Heart right ventricle (tissue), 16 donors: Measurements from ENCODE around the gene DNAJA2. TPM values are rescaled to one million over a fixed set of nuclear protein-coding genes. Genes with fewer than 3 reads are reported as not detected.

Experiments used
- ATAC-seq, 8 donors: fragments of 200-7000 bp; cut with Tn5 transposase; one replicate each; pipeline ENCODE4 v1.9.1; 2020; ENCODE audit warnings: mild to moderate bottlenecking in 8 of 8, moderate library complexity in 8 of 8, moderate number of reproducible peaks in 1 of 8
- DNase-seq, 2 donors: peaks; one replicate each; pipeline ENCODE4 v3.0.0-alpha.2; 2020
- H3K27ac ChIP-seq, 10 donors: fragments of 200-600 bp; sonication (generic) in 2 of 10; one replicate each; pipeline versions ENCODE4 v1.5.0 to v1.8.0; 2020 to 2022; ENCODE audit warnings: mild to moderate bottlenecking in 3 of 10
- H3K27me3 ChIP-seq, 7 donors: fragments of 200-600 bp; one replicate each; pipeline ENCODE4 v1.8.0; 2021 to 2022; ENCODE audit warnings: mild to moderate bottlenecking in 2 of 7
- H3K36me3 ChIP-seq, 9 donors: fragments of 200-600 bp; sonication (generic) in 1 of 9; one replicate each; pipeline versions ENCODE4 v1.5.0 to v1.8.0; 2020 to 2022; ENCODE audit warnings: mild to moderate bottlenecking in 2 of 9
- H3K4me1 ChIP-seq, 9 donors: fragments of 200-600 bp; sonication (generic) in 1 of 9; one replicate each; pipeline versions ENCODE4 v1.5.0 to v1.8.0; 2020 to 2022; ENCODE audit warnings: mild to moderate bottlenecking in 4 of 9
- H3K4me3 ChIP-seq, 10 donors: fragments of 200-600 bp; sonication (generic) in 2 of 10; one replicate each; pipeline versions ENCODE4 v1.5.0 to v1.8.0; 2020 to 2022; ENCODE audit warnings: mild to moderate bottlenecking in 7 of 10, moderate library complexity in 2 of 10
- H3K9me3 ChIP-seq, 11 donors: fragments of 200-600 bp in 10 of 11; sonication (generic) in 2 of 11; one replicate each; pipeline versions ENCODE4 v1.5.0 to v1.8.0; 2013 to 2022; ENCODE audit warnings: mild to moderate bottlenecking in 2 of 11, control low read depth in 1 of 11, moderate library complexity in 1 of 11
- WGBS, 2 donors: extraction: QIAGEN DNeasy Blood & Tissue Kit; methylation state at CpG; one replicate each; pipeline ENCODE4 v1.1.7; 2013; ENCODE audit warnings: inconsistent platforms in 1 of 2; 5-methylcytosine and 5-hydroxymethylcytosine counted together
- intact Hi-C, 10 donors: fragments of 100-400 bp; cut with DNase I; formaldehyde crosslinking; loops; one replicate each; pipeline versions ENCODE4 v1.11.1 to v1.14.2; 2022
- polyA plus RNA-seq, 2 donors: library from polyadenylated mRNA; stranded (reverse); fragments of 200-250 nt; gene quantifications; one replicate each; pipeline ENCODE4 v1.2.3, GENCODE V29; 2013
- total RNA-seq, 10 donors: library from RNA; stranded (reverse); fragmentation: NEBNext Ultra II Directional in 3 of 10; extraction: Animal tissue kit (Norgen Biotek cat#: 25700) in 3 of 10; gene quantifications; one replicate each; pipeline versions ENCODE4 v1.2.1 to v1.2.4, GENCODE V29; 2021 to 2023
- TF ChIP-seq, protein P1 (sequence below), 9 donors: fragments of 200-600 bp; sonication (generic) in 2 of 9; IDR thresholded peaks; one replicate each; pipeline versions ENCODE4 v1.5.0 to v1.8.0; 2021 to 2022; ENCODE audit warnings: antibody characterized with exemption in 9 of 9, mild to moderate bottlenecking in 5 of 9, moderate library complexity in 1 of 9
- donor health status: Arrhythmogenic right ventricular cardiomyopathy.
- donor health status: ischemic (EF 13 %, LVEDD 7.1; RV severe dilation, severe dysfunction).
- donor health status: healthy with polysubstance abuse.
- donor health status: DM: no; HTN: yes; CAD: no.
- donor health status: DM: no; HTN: no; CAD: no.
- donor health status: ischemic (EF 25% LVEDD 6.9; RV normal size, moderate dysfunction).
- donor health status: ischemic (EF 25% LVEDD 5.7; RV mildly dilated, moderate dysfunction).
- donor health status: healthy.
- donor health status: DM: yes; HTN: yes; CAD: no.
- donor health status: Ischemic cardiomyopathy.
- donor health status: ischemic (EF 35%, LVEDD 5.7; RV mildly dilated, moderate dysfunction).
- donor health status: nonischemic (EF 11% LVEDD 7.7; RV severe dilation, severe dysfunction).
- donor health status: DM: yes; HTN: yes; CAD: no.
- donor health status: PGD.
- donor health status: ischemic (EF 29% LVEDD 5.4; RV normal size, mild dysfunction).
- donor health status: nonischemic (EF 23%, LVEDD 6.1; RV moderate dilation, normal function).

Gene DNAJA2
- total and polyA plus RNA-seq, 12 donors, result 47.3 to 107 (median 91.6) TPM

DNA sequence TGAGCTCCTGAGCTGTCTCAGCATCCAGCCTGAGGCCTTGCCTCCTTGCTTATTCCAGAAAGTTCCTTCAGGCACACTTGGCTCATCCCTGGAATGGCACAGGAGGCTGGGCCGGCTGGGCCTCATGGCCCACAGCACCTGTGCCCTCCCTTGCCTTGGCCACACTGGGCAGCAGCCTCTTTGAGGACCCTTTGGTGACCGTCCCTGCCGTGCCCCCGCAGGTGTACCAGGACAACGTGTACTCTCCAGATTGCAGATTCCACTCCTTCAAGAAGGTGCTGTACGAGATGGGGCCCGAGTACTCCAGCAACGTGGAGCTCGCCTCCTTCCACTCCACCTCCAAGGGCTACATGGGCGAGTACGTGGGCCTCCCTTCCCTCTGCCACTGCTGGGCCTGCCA lies 55.1 kb downstream of the DNAJA2 start:
- no peaks in the 10 kb centered on the region for H3K27me3 ChIP-seq
- peaks cover 0 to 23% (median 0%) of the 10 kb centered on the region in 9 donors for H3K36me3 ChIP-seq
- peaks cover 0 to under 1% (median 0%) of the 10 kb centered on the region in 9 donors for H3K4me1 ChIP-seq
- WGBS, 2 donors, result 90 to 92% methylated on average over 11 of the region's 11 CpGs
- TF ChIP-seq, protein P1, sequence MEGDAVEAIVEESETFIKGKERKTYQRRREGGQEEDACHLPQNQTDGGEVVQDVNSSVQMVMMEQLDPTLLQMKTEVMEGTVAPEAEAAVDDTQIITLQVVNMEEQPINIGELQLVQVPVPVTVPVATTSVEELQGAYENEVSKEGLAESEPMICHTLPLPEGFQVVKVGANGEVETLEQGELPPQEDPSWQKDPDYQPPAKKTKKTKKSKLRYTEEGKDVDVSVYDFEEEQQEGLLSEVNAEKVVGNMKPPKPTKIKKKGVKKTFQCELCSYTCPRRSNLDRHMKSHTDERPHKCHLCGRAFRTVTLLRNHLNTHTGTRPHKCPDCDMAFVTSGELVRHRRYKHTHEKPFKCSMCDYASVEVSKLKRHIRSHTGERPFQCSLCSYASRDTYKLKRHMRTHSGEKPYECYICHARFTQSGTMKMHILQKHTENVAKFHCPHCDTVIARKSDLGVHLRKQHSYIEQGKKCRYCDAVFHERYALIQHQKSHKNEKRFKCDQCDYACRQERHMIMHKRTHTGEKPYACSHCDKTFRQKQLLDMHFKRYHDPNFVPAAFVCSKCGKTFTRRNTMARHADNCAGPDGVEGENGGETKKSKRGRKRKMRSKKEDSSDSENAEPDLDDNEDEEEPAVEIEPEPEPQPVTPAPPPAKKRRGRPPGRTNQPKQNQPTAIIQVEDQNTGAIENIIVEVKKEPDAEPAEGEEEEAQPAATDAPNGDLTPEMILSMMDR (IDR thresholded peaks at IDR 0.05), result no peak
- DNase-seq, result no peak
- intact Hi-C loops, result loop anchor here in 1 of 10 donors (10.0 kb wide), 1 partner anchor 244 kb away; no protein-coding TSS in a partner anchor
- no peak overlapping the region for H3K4me3 ChIP-seq
- ATAC-seq, result no peak
- no peaks in the 10 kb centered on the region for H3K9me3 ChIP-seq
- H3K27ac ChIP-seq, result no peak overlapping the region

DNA sequence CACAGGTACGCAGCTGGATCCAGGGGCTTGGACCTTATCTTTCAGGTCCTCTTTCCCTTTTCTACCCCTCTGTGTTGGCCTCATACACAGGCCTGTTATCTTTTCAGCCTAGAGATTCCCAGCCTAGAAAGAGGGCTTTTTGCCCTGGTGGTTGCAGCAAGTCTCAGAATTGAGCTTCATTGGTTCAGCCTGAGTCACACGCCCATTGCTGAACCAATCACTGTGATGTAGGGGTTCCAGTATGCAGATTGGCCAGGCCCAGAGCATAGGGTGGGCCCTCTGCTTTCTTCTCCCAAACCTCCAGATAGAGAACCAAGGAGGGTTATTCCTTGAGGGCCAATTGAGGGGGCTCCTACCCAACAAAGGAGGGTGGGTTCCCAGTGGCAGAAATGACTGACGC lies 56.5 kb downstream of the DNAJA2 start:
- Histone ChIP-seq H3K27me3 (no peaks in the 10 kb centered on the region), H3K27ac (no peak overlapping the region), H3K4me3 (no peak overlapping the region), H3K36me3 (peaks cover 0 to 25% (median 0%) of the 10 kb centered on the region in 9 donors), H3K9me3 (no peaks in the 10 kb centered on the region), H3K4me1 (no peaks in the 10 kb centered on the region)
- TF ChIP-seq, protein P1 (IDR thresholded peaks at IDR 0.05), result no peak
- ATAC-seq (no peak), DNase-seq (no peak)
- WGBS, 2 donors, result 96 to 98% methylated on average over 3 of the region's 3 CpGs
- intact Hi-C loops, result loop anchor here in 1 of 10 donors (10.0 kb wide), 1 partner anchor 242 kb away; no protein-coding TSS in a partner anchor

DNA sequence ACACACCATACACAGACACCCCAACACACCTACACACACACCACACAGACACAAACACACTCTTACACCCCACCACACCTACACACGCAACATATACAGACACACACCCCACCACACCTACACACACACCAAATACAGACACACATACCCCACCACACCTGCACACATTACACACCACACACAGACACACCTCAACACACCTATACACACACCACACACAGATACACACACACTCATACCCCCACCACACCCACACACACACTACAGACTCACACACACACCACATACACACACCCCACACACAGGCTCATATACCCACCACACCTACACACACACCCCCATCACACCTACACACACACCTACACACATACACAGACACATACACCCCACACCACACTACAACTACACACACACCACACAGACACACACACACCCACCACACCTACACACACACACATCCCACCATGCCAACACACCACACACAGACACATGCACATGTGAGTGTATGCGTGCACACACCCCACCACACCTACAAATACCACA lies 57.9 kb downstream of the DNAJA2 start:
- ATAC-seq (no peak), DNase-seq (no peak)
- no peaks in the 10 kb centered on the region for H3K27me3 ChIP-seq
- peaks cover 0 to 32% (median 0%) of the 10 kb centered on the region in 9 donors for H3K36me3 ChIP-seq
- no peaks in the 10 kb centered on the region for H3K9me3 ChIP-seq
- 100% methylated on average over 2 of the region's 2 CpGs for WGBS, 2 donors
- no peak overlapping the region for H3K4me3 ChIP-seq
- H3K4me1 ChIP-seq, result no peaks in the 10 kb centered on the region
- no peak overlapping the region for H3K27ac ChIP-seq
- intact Hi-C loops, result loop anchor here in 1 of 10 donors (10.0 kb wide), 1 partner anchor 241 kb away; no protein-coding TSS in a partner anchor
- TF ChIP-seq, protein P1 (IDR thresholded peaks at IDR 0.05), result no peak

DNA sequence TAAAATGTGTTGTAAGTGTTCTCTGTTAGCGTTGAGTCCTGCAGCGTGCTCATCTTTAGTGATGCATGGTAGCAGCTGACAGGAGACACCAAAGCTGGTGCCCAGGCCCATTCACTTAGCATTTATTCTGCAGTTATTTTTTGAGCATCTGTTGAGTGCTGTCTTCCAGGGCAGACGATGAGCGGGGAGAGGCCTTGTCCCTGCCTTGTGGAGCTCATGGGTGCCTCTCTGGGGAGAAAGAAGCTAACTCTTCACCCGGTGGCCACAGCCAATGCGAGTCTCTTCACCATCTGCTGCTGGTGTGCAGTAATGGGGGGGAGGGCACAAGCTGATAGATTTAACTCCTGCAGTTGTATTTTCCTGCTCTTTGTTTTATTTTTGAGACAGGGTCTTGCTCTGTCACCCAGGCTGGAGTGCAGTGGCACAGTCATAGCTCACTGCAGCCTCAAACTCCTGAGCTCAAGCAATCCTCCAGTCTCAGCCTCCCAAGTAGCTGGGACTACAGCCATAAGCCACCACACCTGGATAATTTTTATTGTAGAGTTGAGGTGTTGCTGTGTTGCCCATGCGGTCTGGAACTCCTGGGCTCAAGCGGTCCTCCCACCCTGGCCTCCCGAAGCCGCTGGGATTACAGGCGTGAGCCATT lies 58.8 kb downstream of the DNAJA2 start:
- WGBS, 2 donors, result 87 to 91% methylated on average over 11 of the region's 11 CpGs
- no peaks in the 10 kb centered on the region for H3K4me1 ChIP-seq
- H3K36me3 ChIP-seq, result peaks cover 0 to 38% (median 0%) of the 10 kb centered on the region in 9 donors
- no peaks in the 10 kb centered on the region for H3K27me3 ChIP-seq
- no peak overlapping the region for H3K27ac ChIP-seq
- ATAC-seq (no peak), DNase-seq (no peak)
- TF ChIP-seq, protein P1 (IDR thresholded peaks at IDR 0.05), result no peak
- H3K4me3 ChIP-seq, result no peak overlapping the region
- no peaks in the 10 kb centered on the region for H3K9me3 ChIP-seq
- intact Hi-C loops, result loop anchor here in 1 of 10 donors (10.0 kb wide), 1 partner anchor 240 kb away; no protein-coding TSS in a partner anchor
